Muscle of back (tissue), 11 donors: ENCODE measurements around the gene FRMD4A. TPM values are rescaled to one million over a fixed set of nuclear protein-coding genes. Genes with fewer than 3 reads are reported as not detected.

Experiments used
- DNase-seq, 3 donors: peaks; one replicate each; pipeline versions ENCODE4 v3.0.0 to v3.0.0-alpha.2; 2013
- polyA plus RNA-seq, 10 donors: library from polyadenylated mRNA; unstranded; fragments of 120-200 nt; gene quantifications; one replicate each; pipeline ENCODE4 v1.2.1, GENCODE V29; 2013; ENCODE audit not compliant: insufficient read length in 10 of 10

FRMD4A gene
- polyA plus RNA-seq, 10 donors: 35.0 to 51.7 (median 38.3) TPM

GRCh38 chr10:13658871-13659685, 671.6 kb downstream of the FRMD4A start:
- DNase-seq: peak in 1 of 3 donors; percentile 57

DNA sequence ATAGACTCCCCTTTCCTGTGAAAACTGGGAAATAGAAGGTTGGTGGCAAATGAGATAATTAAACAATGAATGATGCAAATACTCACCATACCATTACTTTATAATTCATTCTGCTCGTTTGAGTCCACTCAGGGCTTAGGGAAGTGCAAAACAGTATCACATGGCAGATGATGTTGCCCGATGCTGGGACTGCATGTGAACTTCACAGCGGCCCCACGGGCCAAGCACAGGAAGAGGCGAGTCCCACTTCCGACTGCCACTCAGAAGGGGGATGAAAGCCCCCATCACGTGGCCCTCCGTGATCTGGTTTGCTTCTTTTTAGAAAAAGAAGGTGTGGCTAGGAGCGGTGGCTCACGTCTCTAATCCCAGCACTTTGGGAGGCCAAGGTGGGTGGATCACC, 672.5 kb downstream of the FRMD4A start:
- no peak for DNase-seq

DNA sequence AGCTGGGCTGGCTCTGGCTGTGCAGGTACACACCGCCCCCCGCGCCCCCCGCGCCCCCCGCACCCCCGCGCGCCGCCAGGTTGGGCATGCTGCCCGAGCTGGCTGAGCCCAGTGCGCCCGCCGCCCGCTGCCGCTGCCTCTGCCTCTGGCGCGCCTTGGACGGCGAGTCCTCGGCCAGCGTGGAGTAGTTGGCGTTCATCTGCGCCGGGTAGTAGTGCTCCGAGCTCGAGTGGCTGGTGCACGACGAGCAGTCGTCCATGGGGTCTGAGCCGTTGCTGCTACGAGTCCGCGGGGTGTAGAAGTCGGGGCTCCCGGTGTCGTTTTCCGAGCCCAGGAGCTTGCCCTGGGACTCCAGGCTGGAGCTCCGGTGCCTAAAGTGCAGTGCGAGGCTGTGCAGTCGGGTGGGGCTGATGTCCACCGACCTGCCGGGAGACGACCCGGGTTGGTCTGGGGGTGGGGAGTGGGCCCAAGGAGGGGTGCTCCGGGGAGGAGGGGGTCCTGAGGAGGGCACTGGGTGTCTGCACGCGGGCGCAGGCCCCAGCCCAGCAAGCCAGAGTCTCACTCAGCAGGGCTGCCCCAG, 673.5 kb downstream of the FRMD4A start:
- no peak for DNase-seq

DNA sequence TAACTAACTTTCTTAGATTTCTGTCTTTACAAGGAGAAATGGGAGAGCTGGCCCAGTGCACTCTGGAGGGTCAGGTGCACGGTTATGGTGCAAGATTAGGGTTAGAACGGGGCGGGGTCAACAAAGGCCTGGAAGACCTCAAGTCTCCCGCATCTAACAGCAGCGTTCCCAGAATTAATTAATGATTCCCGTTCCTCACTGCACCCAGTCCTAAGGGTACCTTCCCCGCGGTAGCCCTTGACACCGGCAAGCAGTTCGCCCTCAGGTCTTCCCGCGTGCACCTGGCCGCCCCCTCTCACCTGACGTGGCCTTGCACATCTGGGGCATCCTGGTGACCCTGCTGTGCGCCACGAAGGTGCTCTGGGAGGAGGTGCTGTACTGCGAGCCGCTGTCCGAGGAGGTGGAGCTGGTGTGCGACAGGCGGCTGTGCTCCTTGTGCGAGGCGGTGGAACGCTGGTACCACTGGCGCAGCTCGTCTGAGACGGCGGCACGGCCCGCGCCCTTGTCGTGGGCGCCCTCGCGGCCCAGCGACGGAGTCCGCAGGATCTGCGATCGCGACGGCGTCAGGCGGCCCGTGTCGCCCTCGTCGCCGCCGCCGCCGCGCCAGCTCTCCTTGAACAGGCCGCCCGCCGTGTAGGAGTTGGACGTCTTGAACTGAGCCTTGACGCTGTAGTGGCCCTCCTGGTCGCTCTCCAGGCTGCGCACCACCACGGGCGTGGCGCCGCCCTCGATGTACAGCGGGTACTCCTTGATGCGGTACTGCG, 674.2 kb downstream of the FRMD4A start:
- no peak for DNase-seq

DNA sequence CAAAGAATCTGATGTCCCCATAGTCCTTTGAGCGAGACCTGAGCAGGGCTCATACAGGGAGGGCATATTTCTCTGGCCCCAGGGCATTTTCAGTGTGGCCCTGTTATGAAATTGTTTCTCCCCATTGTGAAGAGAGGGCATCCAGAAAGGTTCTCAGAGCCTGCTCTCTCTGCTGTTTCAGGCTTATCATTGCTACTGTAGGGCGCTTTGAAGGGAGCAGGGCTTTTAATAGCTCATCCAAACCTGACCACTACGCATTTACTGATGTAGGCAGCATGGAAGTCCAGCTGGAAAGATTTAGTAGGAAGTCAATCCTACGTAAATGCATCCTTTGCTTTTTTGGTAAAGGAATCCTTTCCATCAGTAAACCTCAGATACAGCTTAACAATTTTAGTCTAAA, 675.9 kb downstream of the FRMD4A start:
- no peak for DNase-seq

- no peak for DNase-seq
These were observed 676.5 kb downstream of the FRMD4A start for GRCh38 chr10:13654118-13654830.

- no peak for DNase-seq
These were observed 677.9 kb downstream of the FRMD4A start for GRCh38 chr10:13652860-13653259.

DNA sequence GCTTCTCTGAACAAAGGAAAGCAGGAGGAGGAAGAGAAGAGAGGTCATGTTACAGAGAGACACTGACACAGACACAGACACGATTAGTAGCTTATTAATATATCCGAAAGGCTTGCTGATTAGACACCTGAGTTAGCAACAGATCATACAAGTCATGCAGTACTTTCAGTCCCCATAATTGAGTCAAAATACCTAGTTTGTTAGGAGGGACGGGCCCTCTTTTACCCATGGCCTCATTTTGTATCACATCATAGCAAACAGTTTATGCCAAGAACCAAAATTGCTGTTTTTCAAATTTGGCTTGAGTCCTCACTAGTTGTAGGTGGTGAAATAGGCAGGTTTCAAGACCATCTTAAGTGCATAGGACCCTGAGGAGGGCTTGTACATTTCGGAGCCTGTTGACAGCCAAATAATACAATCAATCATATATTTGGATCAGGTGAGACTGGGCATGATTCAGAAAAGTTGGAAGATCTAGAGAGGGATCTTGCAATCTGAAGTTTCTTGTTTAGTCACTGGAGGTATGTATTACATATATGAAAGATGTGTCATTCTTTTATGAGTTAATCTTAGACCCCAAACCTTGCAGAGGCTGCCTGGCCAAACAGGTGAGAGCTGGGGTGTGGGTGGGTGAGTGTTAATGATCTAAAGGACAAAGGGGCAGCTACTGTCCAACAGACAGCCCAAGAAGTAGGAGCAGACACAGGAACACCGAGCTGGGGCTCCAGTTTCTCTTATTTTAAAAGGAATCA, 678.6 kb downstream of the FRMD4A start:
- no peak for DNase-seq

- DNase-seq: no peak
These were observed 679.8 kb downstream of the FRMD4A start for GRCh38 chr10:13650961-13651360.

DNA sequence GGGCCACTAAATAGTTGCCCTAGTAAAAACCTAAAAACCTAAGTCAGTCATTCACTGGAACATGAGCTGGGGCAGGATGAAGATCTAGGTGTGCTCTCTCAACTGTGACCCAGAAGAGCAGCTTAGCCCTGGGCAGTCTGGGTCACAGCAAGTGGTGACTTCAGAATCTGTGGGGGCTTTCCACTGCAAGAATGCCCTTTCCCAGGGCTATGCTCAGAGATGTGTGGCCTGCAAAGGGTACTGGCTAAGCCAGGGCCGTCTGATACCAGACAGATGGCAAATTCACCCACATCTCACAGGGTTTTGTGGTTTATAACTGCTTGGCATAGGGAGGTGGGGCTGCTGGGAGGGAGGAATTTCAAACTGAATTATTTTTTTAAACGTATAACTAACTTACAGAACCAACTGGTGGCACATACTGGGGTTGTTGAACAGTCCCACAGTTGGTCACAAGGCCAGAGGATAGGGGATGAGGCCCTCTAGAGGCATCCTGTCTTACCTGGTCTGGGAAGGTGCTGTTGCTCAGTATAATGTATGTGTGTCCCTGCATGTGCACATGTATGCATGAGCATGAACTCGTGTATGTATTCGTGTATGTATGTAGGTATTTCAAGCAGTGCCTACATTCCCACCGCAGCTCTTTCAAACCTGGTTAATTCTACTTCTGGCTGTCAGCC, 680.7 kb downstream of the FRMD4A start:
- DNase-seq: no peak

GRCh38 chr10:13648425-13648824, 682.3 kb downstream of the FRMD4A start:
- DNase-seq: no peak

DNA sequence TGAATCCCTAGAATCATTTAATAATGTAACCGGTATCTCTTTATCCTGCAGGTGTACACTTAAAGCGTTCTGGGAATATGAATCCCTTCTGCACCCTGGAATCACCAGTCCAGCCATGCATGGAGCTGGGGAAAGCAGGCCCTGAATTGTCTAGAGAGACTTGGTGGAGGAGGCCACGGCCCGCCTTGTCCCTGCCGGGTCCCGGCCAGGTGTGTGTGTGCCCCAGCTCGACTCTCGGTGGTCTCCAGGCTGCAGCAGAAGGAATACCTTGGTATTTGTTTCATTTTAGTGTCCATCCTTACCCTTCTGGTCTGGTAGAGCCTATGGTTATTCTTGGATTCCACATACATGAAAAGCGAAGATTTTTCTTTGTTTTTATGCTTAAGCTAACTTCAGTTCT, 685.9 kb downstream of the FRMD4A start:
- no peak for DNase-seq

GRCh38 chr10:13643016-13643415, 687.7 kb downstream of the FRMD4A start:
- DNase-seq: no peak

GRCh38 chr10:13642293-13642692, 688.4 kb downstream of the FRMD4A start:
- DNase-seq: no peak

DNA sequence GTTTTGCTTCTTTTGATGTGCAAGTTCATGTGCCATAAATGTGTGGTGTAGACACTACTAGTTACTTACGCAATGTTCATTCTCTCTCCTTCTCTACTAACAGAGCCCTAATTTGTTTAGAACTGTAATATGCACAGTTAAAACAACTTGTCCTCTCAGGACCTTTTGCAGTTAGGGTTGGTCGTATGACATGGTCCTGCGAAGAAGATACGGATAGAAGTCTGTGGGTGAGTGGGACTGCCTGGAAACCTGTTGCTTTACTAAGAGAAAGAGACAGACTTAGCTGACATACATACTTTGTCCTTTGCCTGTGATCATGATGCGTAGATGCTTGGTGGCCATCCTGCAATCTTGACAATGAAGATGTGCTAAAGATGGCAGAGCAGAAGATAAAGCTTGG, 692.8 kb downstream of the FRMD4A start:
- DNase-seq: no peak

GRCh38 chr10:13637303-13637856, 693.3 kb downstream of the FRMD4A start:
- no peak for DNase-seq

DNA sequence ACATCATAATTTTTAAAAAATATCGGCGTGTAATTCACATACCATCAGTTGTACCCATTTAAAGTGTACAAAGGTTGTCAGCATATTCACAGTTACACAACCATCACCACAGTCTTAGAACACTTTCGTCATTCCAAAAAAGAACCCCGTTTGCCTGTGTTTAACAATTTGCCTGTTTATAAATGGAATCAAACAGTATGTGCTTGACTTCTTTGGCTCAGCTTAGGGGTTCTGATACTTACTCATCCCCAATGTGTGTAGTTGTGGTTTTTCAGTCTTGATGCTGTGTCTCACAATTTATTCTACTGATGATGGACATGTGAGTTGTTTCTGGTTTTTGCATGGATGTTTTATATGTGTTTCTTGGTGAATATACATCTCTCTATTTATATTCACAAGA, 693.9 kb downstream of the FRMD4A start:
- DNase-seq: no peak

DNA sequence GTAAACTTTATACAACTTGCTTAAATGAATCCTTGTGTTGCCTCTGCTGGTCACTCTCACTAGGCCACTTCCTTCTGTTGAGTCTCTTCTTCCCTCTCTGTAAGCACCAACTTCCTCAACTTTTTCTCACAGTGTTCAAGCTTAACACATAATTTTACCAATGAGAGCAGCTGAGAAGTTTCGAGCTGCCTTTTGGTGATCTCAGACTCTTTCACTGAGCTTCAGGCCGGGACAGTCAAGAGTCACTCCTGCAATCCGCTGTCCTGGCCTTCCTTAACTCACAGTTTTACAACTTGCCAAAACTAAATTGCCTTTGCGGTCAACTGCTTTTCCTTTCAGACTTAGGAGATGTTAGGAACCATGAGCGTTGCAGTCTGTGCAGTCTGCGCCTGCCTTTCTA, 696.5 kb downstream of the FRMD4A start:
- DNase-seq: peak; percentile 51 to 83 (median 58)

DNA sequence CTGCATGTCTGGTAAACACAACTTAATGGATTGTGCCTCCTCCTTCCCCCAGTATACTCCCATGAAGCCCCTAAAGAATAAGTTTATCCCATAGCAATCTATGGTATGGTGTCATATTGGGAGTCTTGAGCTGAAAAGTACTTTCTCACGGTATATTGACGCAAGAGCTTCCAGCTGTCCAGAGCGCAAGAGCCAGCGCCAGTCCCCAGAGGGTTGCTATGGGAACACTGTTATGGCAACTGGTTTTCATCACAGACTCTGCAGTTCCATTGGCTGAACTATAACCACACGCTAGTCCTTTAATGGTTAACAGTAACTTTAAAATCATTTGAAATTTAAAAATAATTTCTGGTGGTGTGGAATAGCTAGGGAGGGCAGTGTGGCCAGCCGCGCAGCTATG, 697.0 kb downstream of the FRMD4A start:
- peak; percentile 90 to 96 (median 94) for DNase-seq

DNA sequence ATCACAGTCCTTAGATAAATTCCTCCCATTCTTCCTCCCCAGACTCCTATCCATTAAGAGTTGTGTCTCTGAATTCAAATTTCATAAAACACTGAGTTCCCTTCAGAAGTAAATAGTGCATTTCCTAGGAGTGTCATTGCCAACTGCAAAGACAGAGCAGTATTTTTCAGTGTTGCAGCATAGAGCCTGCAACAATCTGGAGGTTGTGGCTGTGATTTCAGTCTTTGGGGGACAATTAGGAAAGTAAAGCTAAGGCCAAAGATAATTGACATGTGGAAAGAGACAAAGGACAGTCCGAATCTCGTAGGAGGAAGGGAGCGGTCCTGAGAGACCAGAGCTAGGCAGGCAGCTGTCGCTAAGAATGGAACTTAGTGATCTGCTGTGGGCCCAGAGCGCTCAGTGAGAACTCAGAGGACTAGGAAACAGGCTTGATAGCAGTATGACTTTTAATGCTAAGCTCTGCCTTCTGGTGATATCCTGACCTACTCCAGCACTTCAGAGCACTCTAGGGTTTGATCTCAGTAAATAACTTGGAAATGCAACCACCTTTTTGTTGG, 697.8 kb downstream of the FRMD4A start:
- peak; percentile 53 to 87 (median 58) for DNase-seq
